HG03575 (cell line): Measurements from ENCODE around the gene DNMT1.

Experiments
- ATAC-seq: cut with Tn5 transposase; IDR thresholded peaks from one replicate; pipeline ENCODE4 v1.9.1; 2021; ENCODE audit not compliant: unreplicated experiment, insufficient number of reproducible peaks, low FRiP score; ENCODE audit errors: extremely low read depth

Gene DNMT1

DNA sequence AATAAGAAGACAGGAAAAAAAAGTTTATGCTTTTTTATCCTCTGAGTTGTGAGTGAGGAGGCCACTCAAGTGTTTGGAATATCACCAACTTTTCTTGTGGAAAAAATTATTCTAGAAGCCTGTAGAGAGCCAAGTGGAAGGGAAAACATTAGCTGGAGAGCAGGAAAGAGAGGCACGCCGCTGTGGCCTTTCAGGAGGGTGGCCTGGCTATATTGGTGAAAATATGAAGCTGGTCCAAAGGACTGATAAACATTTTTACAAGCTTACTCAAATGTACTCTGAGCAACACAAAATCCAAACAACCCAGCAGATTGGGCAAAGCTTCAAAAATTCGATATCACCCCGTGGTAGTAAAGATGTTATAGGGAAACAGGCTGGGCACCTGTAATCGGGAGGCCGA is 72.7 kb downstream of the DNMT1 start:
- no peak for ATAC-seq

DNA sequence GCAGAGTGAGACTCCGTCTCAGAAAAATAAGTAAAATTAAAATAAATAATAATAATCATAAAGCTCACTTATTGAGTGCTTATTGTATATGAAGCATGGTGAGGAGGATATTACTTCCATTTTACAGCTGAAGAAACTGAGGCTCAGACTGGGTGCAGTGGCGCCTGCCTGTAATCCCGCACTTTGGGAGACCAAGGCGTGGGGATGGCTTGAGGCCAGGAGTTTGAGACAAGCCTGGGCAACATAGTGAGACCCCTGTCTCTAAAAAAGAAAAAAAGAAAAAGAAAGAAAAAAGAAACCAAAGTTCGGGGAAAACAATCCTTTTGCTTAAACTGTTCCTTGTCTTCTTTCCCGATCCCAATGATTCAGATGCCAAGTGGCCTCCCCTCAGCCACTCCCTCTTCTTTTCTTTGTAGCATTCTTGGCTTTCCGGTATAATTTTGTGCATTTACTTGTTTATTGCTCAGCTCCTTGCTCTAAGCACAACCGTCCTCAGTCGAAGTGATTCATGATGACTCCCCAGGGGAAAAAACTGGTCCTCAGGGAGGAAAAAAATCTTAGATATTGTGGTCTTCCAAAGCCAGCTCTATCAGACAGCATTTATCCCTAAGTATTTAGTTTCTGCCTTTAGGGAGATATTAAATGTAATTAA is 74.1 kb downstream of the DNMT1 start:
- ATAC-seq: no peak

DNA sequence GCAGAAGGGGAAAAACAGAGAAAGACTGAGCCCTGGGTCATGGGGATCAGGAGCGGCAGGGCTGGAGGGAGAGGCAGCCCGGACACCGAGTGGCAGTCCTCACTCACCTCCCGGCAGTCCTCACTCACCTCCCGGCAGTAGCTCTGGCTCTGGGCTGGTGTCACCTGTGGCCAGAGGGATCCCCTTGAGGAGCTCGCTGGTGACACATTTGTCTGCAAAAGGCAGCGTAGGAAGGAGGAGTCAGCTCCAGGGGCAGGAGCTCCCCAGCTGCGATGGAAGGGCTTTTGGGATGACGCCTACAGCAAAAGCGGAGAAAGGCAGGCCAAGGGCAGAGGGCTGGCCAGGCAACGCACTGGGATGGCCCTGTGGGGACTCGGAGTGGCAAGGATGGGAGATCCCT is 75.8 kb downstream of the DNMT1 start:
- ATAC-seq: no peak

DNA sequence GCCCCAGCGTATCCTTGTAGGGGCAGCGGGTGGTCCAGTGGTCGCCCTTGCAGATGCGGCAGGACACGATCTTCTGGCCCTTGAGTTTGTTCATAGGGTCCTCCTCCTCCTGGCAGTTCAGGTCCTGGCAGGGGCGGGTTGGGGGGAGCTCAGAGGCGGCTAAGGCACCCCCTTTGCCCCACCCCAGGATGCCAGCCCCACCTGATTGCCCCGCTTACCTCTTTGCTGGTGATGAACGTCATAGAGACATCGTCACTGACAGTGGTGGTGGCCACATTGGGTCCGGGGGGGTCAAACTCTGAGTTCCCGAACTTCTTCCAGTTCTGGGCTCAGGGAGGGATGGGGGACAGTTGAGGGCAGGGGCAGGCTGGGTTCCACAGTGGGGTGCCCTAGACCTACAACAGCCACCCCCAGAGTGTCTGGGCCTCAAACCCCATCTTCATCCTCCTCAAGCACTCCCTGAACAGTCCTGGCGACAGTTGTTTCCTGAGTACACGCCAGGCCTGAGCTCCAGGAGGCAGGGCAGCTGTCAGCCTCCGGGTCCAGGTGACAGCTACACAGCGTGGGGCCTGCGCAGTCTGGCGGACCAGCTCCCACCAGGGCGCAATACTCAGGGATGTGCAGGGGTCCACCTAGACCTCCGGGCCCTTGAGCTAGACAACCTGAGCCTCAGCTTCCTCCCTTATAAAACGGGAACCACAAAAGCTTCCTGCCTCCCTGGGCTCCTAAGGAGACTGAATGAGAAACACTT is 77.7 kb downstream of the DNMT1 start:
- no peak for ATAC-seq

DNA sequence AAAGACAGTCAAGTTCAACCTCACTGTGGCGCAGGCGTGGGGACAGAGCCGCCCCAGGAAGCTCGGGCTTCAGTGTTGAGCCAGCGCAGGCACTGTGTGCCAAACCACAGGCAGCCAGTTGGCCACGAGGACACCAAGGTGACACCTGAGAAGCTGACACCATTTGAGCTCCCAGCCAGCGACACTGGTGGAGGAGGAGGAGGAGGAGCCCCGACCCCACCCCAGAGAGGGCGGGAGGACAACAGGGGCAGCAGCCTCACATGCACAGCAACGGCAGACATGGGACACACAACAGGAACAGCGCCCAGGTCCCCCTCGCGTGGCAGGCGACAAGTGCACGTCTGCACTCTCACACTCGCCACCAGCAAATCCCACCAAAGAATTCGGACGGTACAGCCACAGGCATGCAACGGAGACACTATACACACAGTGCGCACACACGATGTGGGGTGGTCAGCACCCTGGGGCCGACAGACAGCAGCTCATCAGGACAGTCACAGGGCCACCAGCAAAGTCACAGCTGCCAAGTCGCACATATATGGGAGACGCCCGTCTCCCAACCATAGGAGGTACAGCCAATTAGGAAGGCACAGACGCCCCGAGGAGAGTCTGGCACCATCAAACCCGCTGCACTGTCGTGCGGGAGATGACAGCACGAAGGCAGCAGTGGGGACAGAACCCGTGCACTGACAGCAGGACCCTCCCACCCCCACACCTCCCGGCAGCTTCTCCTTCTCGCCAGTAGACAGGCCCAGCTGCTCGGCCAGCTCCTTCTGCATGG is 78.5 kb downstream of the DNMT1 start:
- ATAC-seq: no peak

DNA sequence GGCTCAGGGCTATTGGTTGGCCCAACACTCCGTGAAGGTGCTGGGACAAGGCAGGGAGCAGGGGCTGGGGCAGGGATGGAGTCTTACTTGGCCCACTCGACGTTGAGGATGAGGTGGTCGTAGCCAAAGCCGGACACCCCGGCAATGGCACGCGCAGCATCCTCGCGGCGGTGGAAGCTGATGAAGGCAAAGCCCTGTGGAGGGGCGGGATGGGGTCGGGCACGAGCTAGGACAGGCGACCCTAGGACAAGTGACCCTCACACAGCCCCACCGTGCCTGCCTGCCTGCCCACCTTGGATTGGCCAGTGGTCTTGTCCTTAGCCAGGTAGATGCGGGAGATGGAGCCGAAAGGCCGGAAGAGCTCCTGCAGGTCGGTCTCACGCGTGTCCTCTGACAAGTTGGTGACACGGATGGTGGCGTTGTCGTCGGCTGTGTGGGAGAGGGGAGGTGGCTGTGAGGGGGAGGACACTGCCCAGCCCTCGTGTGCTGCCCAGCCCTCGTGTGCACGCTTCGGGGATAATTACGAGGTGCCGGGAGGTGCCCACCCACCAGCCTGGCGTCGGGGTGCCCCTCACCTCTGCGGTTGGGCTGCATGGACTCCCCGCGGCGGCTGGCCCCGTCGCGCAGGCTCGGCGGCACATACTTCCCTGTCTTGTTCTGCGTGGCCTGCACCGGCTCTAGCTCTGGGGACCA is 79.2 kb downstream of the DNMT1 start:
- ATAC-seq: no peak

DNA sequence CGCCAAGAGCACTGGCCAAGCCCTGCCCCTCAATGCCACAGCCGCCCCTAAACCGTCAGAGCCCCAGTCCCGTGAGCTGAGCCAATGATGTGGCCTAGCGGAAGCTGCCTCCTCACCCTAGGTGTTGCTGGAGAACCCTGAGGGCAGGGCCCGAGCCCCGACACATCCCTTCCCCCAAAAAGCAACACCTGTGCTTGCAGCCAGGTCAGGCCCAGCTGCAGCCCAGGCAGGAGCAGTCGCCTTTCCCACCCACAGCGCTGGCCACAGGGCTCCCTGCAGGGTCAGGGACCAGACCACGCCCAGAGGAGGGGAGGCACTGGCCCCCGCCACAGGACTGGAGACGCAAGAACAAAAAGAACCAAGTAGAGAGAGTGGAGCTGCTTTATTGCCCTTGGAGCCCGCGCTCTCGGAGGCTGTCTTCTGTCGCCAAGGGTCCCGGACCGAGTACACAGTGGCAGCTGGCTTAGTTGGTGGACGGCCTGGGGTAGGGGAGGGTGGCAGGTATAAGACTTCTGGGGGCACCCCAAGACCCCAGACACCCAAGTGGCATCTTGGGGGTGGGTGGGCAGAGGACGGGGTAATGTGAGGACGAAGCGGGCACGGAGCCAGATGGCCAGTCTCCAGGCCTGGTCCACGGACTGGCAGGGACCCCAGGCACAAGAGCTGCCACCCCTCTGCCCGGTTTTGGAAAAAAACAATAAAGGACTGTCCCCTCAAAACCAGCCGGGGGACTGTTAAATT is 79.9 kb downstream of the DNMT1 start:
- ATAC-seq: no peak

DNA sequence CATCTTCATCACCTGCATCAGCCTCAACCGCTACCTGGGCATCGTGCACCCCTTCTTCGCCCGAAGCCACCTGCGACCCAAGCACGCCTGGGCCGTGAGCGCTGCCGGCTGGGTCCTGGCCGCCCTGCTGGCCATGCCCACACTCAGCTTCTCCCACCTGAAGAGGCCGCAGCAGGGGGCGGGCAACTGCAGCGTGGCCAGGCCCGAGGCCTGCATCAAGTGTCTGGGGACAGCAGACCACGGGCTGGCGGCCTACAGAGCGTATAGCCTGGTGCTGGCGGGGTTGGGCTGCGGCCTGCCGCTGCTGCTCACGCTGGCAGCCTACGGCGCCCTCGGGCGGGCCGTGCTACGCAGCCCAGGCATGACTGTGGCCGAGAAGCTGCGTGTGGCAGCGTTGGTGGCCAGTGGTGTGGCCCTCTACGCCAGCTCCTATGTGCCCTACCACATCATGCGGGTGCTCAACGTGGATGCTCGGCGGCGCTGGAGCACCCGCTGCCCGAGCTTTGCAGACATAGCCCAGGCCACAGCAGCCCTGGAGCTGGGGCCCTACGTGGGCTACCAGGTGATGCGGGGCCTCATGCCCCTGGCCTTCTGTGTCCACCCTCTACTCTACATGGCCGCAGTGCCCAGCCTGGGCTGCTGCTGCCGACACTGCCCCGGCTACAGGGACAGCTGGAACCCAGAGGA is 80.6 kb downstream of the DNMT1 start:
- ATAC-seq: no peak

DNA sequence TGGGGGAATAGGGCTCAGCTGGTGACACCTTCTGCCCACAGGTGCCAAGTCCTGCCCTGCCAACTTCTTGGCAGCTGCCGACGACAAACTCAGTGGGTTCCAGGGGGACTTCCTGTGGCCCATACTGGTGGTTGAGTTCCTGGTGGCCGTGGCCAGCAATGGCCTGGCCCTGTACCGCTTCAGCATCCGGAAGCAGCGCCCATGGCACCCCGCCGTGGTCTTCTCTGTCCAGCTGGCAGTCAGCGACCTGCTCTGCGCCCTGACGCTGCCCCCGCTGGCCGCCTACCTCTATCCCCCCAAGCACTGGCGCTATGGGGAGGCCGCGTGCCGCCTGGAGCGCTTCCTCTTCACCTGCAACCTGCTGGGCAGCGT is 81.2 kb downstream of the DNMT1 start:
- ATAC-seq: no peak

DNA sequence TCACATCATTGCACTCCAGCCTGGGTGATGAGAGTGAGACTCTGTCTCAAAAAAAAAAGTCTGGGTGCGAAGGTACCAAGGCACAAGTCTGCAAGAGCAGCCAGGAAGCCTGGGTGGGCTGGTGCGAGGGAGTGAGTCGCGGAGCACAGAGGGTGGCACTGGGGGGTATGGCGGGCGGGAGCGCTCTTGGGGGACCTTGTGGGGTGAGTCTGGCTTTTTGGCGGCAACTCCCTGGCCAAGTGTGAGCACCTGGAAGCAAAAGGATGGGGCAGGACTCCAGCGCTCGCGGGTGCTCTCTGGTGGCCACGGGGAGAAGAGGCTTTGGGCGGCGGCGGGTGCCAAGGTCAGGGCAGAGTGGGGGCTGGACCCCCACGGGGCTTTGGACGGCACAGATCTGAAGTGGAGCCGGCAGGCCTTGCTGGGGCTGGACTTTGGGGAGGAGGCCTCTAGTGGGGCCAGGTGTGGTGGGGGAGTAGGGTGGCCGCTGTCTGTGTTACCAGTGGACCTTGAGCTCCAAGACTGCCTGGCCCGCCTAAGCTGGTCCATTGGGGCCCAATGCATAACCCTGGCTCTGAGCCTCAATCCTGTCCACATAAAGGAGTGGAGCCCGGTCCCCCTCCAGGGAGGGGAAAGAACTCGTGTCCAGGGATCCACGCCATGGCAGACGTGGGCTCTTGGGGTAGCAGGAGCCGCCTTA is 81.7 kb downstream of the DNMT1 start:
- no peak for ATAC-seq

DNA sequence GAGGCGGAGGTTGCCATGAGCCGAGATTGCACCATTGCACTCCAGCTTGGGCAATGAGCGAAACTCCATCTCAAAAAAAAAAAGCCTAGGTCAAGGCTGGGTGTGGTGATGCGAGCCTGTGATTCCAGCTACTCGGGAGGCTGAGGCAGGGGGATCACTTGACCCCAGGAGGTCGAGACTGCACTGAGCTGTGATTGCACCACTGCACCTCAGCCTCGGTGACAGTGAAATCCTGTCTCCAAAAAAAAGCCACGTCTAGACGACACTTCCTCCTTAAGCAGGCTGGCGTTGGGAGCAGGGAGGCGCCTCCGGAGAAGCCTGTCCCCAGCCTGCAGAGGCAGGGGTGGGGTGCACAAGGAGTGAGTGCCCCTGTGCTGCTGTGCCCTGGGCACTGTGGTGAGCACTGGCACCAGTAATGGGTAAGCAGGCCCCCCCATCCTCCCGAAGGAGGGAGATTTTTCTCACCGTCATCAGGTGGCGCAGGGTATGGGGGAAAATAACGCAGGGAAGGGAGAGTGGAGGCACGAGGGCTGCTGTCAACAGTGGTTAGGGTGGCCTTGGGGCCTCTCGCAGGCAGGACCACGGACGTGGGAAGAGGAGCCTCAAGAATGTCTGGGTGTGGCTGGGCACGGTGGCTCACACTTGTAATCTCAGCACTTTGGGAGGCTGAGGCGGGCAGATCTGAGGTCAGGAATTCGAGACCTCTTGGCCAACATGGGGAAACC is 82.6 kb downstream of the DNMT1 start:
- no peak for ATAC-seq

DNA sequence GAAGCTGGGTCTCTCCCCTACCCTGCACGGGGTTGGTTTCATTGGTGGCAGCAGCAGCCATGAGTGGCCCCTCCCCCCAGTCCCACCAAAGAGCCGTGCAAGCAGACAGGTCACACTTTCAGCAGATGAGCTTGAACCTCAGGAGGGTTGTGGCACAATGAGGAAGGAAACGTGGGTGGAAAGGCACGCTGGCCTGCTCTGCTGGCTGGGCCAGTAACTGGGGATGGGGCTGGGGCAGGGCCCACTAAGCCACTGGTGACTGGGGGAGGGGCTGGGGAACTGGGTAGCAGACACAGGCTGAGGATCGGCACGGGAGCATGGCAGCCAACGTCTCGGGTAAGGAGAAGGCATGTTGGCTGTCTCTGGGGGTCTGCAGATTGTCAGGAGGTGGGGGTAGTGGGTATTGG is 83.3 kb downstream of the DNMT1 start, which contains the start of gene P2RY11:
TSS of gene P2RY11 (plus strand) at position 289 of the 407 bp plus-strand sequence. CDS start at position 318, 29 bp downstream.
- no peak for ATAC-seq

DNA sequence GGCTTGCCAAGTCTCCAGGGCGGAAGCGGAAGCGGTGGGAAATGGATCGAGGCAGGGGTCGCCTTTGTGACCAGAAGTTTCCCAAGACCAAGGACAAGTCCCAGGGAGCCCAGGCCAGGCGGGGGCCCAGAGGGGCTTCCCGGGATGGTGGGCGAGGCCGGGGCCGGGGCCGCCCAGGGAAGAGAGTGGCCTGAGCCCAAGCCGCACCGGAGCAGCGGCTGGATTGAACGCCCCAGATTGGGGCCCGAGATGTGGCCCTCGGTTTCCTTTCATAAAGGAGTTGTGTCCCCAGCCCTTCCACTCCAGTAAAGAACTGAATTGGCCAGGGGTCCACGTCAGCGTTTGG is 83.8 kb downstream of the DNMT1 start:
- ATAC-seq: no peak

DNA sequence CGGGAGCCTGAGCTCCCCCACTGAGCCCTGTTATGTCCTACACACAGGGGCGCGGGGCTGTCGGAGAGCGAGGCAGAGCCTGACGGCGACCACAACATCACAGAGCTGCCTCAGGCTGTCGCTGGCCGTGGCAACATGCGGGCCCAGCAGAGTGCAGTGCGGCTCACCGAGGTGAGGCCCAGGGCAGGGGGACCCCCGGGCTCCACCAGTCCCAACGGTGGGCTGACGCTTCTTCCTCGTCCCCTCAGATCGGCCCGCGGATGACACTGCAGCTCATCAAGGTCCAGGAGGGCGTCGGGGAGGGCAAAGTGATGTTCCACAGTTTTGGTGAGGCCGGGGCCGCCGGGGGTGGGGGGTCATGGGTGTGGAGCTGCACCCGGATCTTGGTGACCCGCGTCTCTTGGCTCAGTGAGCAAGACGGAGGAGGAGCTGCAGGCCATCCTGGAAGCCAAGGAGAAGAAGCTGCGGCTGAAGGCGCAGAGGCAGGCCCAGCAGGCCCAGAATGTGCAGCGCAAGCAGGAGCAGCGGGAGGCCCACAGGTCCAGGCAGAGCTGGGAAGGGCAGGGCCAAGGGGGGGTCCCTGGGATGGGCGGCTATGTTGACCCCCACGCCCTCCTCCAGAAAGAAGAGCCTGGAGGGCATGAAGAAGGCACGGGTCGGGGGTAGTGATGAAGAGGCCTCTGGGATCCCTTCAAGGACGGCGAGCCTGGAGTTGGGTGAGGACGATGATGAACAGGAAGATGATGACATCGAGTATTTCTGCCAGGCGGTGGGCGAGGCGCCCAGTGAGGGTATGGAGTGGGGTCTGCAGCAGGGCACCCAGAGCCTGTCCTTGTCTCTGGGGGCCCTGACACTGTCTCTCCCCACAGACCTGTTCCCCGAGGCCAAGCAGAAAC is 84.4 kb downstream of the DNMT1 start:
- ATAC-seq: no peak

DNA sequence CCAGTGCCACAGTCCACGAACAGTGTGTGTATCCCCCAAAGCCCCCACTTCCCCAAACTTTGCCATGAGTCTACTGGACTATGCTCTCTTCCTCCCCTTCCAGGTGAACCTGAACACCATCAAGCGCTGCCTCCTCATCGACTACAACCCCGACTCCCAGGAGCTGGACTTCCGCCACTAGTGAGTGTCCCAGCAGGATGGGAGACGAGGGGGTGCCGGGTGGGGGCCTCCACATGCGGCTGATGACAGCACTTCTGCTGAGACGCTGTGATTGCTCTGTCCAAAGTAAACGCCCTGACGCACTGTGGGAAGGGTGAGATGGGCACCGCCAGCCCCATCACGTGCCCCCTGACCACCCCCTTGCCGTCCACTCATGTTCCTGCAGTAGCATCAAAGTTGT is 85.2 kb downstream of the DNMT1 start:
- no peak for ATAC-seq

DNA sequence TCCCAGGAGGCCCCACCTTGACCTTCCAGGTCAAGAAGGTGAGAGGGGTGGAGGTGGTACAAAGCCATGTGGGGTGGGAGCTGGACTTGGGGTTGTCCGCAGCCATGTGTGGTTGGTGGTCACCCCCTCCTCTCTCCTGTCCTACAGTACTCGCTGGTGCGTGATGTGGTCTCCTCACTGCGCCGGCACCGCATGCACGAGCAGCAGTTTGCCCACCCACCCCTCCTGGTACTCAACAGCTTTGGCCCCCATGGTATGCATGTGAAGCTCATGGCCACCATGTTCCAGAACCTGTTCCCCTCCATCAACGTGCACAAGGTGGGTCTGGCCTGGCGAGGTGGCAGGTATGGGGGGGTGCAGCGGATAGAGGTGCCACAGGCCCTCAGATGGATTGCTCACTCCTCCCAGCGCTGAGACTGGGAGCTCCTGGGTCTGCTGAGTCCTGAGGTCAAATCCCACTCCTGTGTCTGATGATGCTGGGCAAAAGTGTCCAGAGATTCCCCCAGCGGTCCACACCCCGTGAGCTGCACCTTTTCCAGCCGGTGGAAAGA is 86.9 kb downstream of the DNMT1 start:
- ATAC-seq: no peak
